Keratinocyte (primary cell): Measurements from ENCODE around the gene DUS4L. TPM values are rescaled to one million over a fixed set of nuclear protein-coding genes. Genes with fewer than 3 reads are reported as not detected.

Experiments
- DNase-seq: peaks from one replicate; pipeline ENCODE4 v3.0.0-alpha.2; 2011; ENCODE audit warnings: low read depth, missing footprints, low spot score
- FAIRE-seq: peaks from 2 replicates; lab custom pipeline; 2011; peaks lifted over from hg19 to GRCh38; lab: Jason Lieb, UNC
- H2AFZ ChIP-seq: 2 replicates; pipeline ENCODE4 v1.6.0; 2012; ENCODE audit warnings: low read length, control low read depth, inconsistent platforms; ENCODE audit not compliant: control insufficient read depth
- H3K27ac ChIP-seq: 2 replicates; pipeline ENCODE4 v1.5.1; 2011; ENCODE audit warnings: low read length; ENCODE audit not compliant: control insufficient read depth, insufficient read depth
- H3K27me3 ChIP-seq: 3 replicates; pipeline ENCODE4 v1.6.0; 2011; ENCODE audit warnings: low read length; ENCODE audit not compliant: control insufficient read depth, insufficient read depth; ENCODE audit errors: extremely low read depth
- H3K36me3 ChIP-seq, 2 experiments: 2 replicates in 1 of 2; 3 replicates in 1 of 2; pipeline ENCODE4 v1.5.1; 2011; ENCODE audit warnings: low read length in 2 of 2, mild to moderate bottlenecking in 1 of 2; ENCODE audit not compliant: control insufficient read depth in 2 of 2, insufficient read depth in 2 of 2; ENCODE audit errors: extremely low read depth in 1 of 2
- H3K4me1 ChIP-seq: 3 replicates; pipeline ENCODE4 v1.5.1; 2011; ENCODE audit warnings: low read length; ENCODE audit not compliant: control insufficient read depth, insufficient read depth; ENCODE audit errors: extremely low read depth
- H3K4me2 ChIP-seq: 3 replicates; pipeline ENCODE4 v1.6.0; 2011; ENCODE audit warnings: low read depth, low read length; ENCODE audit not compliant: control insufficient read depth, insufficient read depth; ENCODE audit errors: extremely low read depth
- H3K4me3 ChIP-seq, 3 experiments: fragments of 200-600 bp in 1 of 3; sonication (generic) in 1 of 3; 2 replicates in 2 of 3; 3 replicates in 1 of 3; pipeline ENCODE4 v1.5.1; 2011 to 2016; ENCODE audit warnings: low read length in 3 of 3, mild to moderate bottlenecking in 3 of 3, control low read depth in 2 of 3, inconsistent platforms in 1 of 3, low read depth in 1 of 3, mixed read lengths in 1 of 3, mixed run types in 1 of 3, moderate library complexity in 1 of 3; ENCODE audit not compliant: control insufficient read depth in 2 of 3, insufficient read depth in 2 of 3; ENCODE audit errors: extremely low read depth in 1 of 3
- H3K79me2 ChIP-seq: 2 replicates; pipeline ENCODE4 v1.6.0; 2012; ENCODE audit warnings: low read length; ENCODE audit not compliant: control insufficient read depth, insufficient read depth
- H3K9ac ChIP-seq: 3 replicates; pipeline ENCODE4 v1.6.0; 2011; ENCODE audit warnings: low read length; ENCODE audit not compliant: control insufficient read depth, insufficient read depth; ENCODE audit errors: extremely low read depth
- H3K9me1 ChIP-seq: 3 replicates; pipeline ENCODE4 v1.6.0; 2011; ENCODE audit warnings: low read length; ENCODE audit not compliant: control insufficient read depth, insufficient read depth; ENCODE audit errors: extremely low read depth
- H3K9me3 ChIP-seq: 2 replicates; pipeline ENCODE4 v1.5.1; 2012; ENCODE audit warnings: low read depth, low read length; ENCODE audit not compliant: control insufficient read depth
- H4K20me1 ChIP-seq: 3 replicates; pipeline ENCODE4 v1.6.0; 2011; ENCODE audit warnings: low read length; ENCODE audit not compliant: control insufficient read depth, insufficient read depth; ENCODE audit errors: extremely low read depth
- CTCF ChIP-seq, 3 experiments: IDR thresholded peaks in 1 of 3; conservative IDR thresholded peaks in 1 of 3; optimal IDR thresholded peaks in 1 of 3; 2 replicates in 2 of 3; 3 replicates in 1 of 3; pipeline versions ENCODE3 to v1.5.1; 2011; ENCODE audit warnings: low read length in 3 of 3, mild to moderate bottlenecking in 3 of 3, moderate library complexity in 2 of 3, control low read depth in 1 of 3, inconsistent platforms in 1 of 3; ENCODE audit not compliant: insufficient read depth in 2 of 3; ENCODE audit errors: extremely low read depth in 1 of 3
- EZH2 ChIP-seq: IDR thresholded peaks from one replicate; pipeline ENCODE4 v1.6.1; 2012; ENCODE audit warnings: inconsistent platforms, mild to moderate bottlenecking, low read length, moderate library complexity
- dilution Hi-C: fragments of 300-500 bp; cut with MboI; formaldehyde crosslinking; loops from one replicate; pipeline ENCODE4 v1.7.0; 2020; ENCODE audit warnings: low sequenced_read_pairs; ENCODE audit not compliant: extremely low pct_ligation_motif_present
- polyA plus RNA-seq, 5 experiments: library from polyadenylated mRNA; depleted of rRNA in 3 of 5; stranded (reverse) in 3 of 5; stranded (forward) in 1 of 5; unstranded in 1 of 5; fragments of >200 nt; gene quantifications; 1 replicate in 1 of 5; 2 replicates in 3 of 5; 3 replicates in 1 of 5; pipeline versions ENCODE4 v1.2.1 to v1.2.3, GENCODE V29; 2011 to 2012; ENCODE audit warnings: missing spikeins in 2 of 5, low read depth in 1 of 5, low replicate concordance in 1 of 5

DUS4L gene
- polyA plus RNA-seq, 1 donor (not counting 4 experiments of a cell fraction or from before 2014, with no cell fraction given): 11.3 TPM

DNA sequence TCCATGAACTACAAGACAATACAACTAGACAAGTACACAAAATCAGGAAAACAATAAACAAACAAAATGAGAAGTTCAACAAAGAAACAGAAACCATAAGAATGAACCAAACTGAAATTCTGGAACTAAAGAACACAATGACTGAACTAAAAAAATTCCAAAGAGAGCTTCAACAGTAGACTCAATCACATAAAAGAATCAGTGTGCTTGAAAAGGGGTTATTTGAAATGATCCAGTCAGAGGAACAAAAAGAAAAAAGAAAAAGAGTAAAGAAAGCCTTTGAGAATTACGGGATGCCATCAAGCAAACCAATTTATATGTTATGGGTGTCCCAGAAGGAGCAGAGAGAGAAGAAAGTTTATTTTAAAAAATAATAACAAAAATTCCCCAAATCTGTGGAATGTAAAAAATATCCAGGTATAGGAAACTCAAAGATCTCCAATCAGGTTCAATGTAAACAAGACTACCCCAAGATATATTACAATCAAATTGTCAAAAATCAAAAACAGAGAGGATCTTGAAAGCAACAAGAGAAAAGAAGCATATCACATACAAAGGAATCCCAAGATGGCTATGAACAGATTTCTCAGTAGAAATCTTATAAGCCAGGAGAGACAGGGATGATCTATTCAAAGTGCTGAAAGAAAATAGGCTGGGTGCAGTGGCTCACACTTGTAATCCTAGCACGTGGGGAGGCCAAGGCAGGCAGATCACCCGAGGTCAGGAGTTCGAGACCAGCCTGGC, 18.8 kb upstream of the DUS4L start:
- no peaks in the 10 kb centered on the region for H3K27me3 ChIP-seq
- peaks cover 3% of the 10 kb centered on the region for H3K4me1 ChIP-seq
- H4K20me1 ChIP-seq: no peaks in the 10 kb centered on the region
- peaks cover 2% of the 10 kb centered on the region for H3K9me3 ChIP-seq
- no peak overlapping the region for H3K27ac ChIP-seq
- peaks cover 7 to 9% of the 10 kb centered on the region in 2 experiments for H3K36me3 ChIP-seq
- no peak overlapping the region for H3K4me2 ChIP-seq
- peaks cover 33% of the 10 kb centered on the region for H3K79me2 ChIP-seq
- no peak for TF ChIP-seq CTCF (optimal IDR thresholded peaks at IDR 0.05 in 1 of 3, IDR thresholded peaks at IDR 0.05 in 1 of 3, conservative IDR thresholded peaks at IDR 0.05 in 1 of 3; ENCODE audit: extremely low read depth in 1 of 3, insufficient read depth in 2 of 3, low read length in 3 of 3)
- TF ChIP-seq EZH2: no peak
- FAIRE-seq (no peak), DNase-seq (no peak)
- no peaks in the 10 kb centered on the region for H3K9me1 ChIP-seq
- H2AFZ ChIP-seq: no peak overlapping the region
- H3K4me3 ChIP-seq: no peak overlapping the region
- dilution Hi-C loops: no loop called here
- H3K9ac ChIP-seq: no peak overlapping the region

DNA sequence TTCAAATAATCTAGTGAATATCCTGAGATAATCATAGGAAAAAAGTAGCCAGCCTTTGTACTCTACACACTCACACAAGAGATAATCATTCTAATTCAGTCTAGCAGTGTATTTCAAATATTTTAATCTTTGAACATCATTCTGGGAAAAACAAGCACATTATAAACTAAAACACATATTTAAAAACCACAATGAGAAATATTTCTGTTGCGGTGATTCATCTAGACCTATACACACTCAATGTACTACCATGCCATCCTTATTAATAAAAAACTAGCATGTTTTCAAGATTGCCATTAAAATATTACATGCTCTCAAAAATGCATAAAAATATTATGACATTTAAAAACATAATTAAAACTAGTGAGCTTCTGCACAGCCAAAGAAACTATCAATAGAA, 11.8 kb upstream of the DUS4L start:
- dilution Hi-C loops: no loop called here
- Histone ChIP-seq H3K4me3 (no peak overlapping the region), H3K4me1 (no peaks in the 10 kb centered on the region), H3K36me3 (peaks cover 9 to 12% of the 10 kb centered on the region in 2 experiments), H3K27me3 (no peaks in the 10 kb centered on the region), H4K20me1 (no peaks in the 10 kb centered on the region), H2AFZ (no peak overlapping the region), H3K27ac (no peak overlapping the region), H3K4me2 (no peak overlapping the region), H3K9ac (no peak overlapping the region), H3K9me3 (no peaks in the 10 kb centered on the region), H3K79me2 (peaks cover 53% of the 10 kb centered on the region), H3K9me1 (no peaks in the 10 kb centered on the region)
- TF ChIP-seq EZH2 (no peak), CTCF (optimal IDR thresholded peaks at IDR 0.05 in 1 of 3, IDR thresholded peaks at IDR 0.05 in 1 of 3, conservative IDR thresholded peaks at IDR 0.05 in 1 of 3; ENCODE audit: extremely low read depth in 1 of 3, insufficient read depth in 2 of 3, low read length in 3 of 3) (no peak)
- no peak for FAIRE-seq
- no peak for DNase-seq
